Superior temporal gyrus (tissue), 1 donor: ENCODE results near the gene FGGY.
"Not testable (repeated sequence)": the region's sequence is repeated elsewhere in the genome, so short reads cannot be mapped to it uniquely, and the experiment has no call there.

Experiments used
- DNase-seq: peaks from one replicate; pipeline ENCODE4 v3.0.0-alpha.2; 2016; ENCODE audit errors: extremely low spot score

FGGY gene

GRCh38 chr1:59443310-59443709 is 146.4 kb downstream of the FGGY start:
- no peak for DNase-seq

GRCh38 chr1:59444520-59444919 is 147.6 kb downstream of the FGGY start:
- no peak for DNase-seq

- no peak for DNase-seq
Measured at GRCh38 chr1:59445040-59445439, 148.1 kb downstream of the FGGY start.

- DNase-seq, result no peak
Measured at GRCh38 chr1:59446257-59446901, 149.5 kb downstream of the FGGY start.

- DNase-seq, result no peak
Measured at GRCh38 chr1:59452026-59452425, 155.1 kb downstream of the FGGY start.

- DNase-seq, result no peak
Measured at GRCh38 chr1:59452559-59452958, 155.7 kb downstream of the FGGY start.

GRCh38 chr1:59453297-59453968 is 156.5 kb downstream of the FGGY start:
- no peak for DNase-seq

- DNase-seq, result no peak
Measured at GRCh38 chr1:59455206-59455605, 158.3 kb downstream of the FGGY start.

- no peak for DNase-seq
Measured at GRCh38 chr1:59457786-59458185, 160.9 kb downstream of the FGGY start.

- no peak for DNase-seq
Measured at GRCh38 chr1:59458884-59459283, 162.0 kb downstream of the FGGY start.

- DNase-seq, result not testable (repeated sequence)
Measured at GRCh38 chr1:59462942-59463341, 166.0 kb downstream of the FGGY start.

GRCh38 chr1:59465478-59465877 is 168.6 kb downstream of the FGGY start:
- not testable (repeated sequence) for DNase-seq

- DNase-seq, result no peak
Measured at GRCh38 chr1:59468828-59469428, 172.0 kb downstream of the FGGY start.

GRCh38 chr1:59471991-59472570 is 175.2 kb downstream of the FGGY start:
- not testable (repeated sequence) for DNase-seq

- DNase-seq, result no peak
Measured at GRCh38 chr1:59473831-59474230, 176.9 kb downstream of the FGGY start.

- no peak for DNase-seq
Measured at GRCh38 chr1:59474496-59474895, 177.6 kb downstream of the FGGY start.

GRCh38 chr1:59475737-59476136 is 178.8 kb downstream of the FGGY start:
- no peak for DNase-seq

- DNase-seq, result no peak
Measured at GRCh38 chr1:59477286-59477685, 180.4 kb downstream of the FGGY start.

GRCh38 chr1:59477867-59478266 is 181.0 kb downstream of the FGGY start:
- no peak for DNase-seq

GRCh38 chr1:59478822-59479221 is 181.9 kb downstream of the FGGY start:
- DNase-seq, result no peak

- DNase-seq, result no peak
Measured at GRCh38 chr1:59480188-59480888, 183.4 kb downstream of the FGGY start.

GRCh38 chr1:59481881-59482505 is 185.1 kb downstream of the FGGY start:
- DNase-seq, result no peak
